Right hindlimb (tissue), 1 donor: ENCODE measurements around the gene LDAF1.
"Not testable (repeated sequence)": the region's sequence is repeated elsewhere in the genome, so short reads cannot be mapped to it uniquely, and the experiment has no call there.

Experiments used
- DNase-seq: peaks from one replicate; pipeline ENCODE4 v3.0.0-alpha.2; 2018

LDAF1 gene

GRCh38 chr16:21158208-21159110 is at the start of gene LDAF1:
Gene LDAF1, plus strand, starts transcription at chr16:21158674. Its CDS starts 2,509 bp downstream, at chr16:21161183.
- peak; percentile 87 for DNase-seq

GRCh38 chr16:21115551-21115950 is 42.9 kb upstream of the LDAF1 start:
- not testable (repeated sequence) for DNase-seq

- DNase-seq = no peak
Measured at GRCh38 chr16:21116148-21116693, 42.3 kb upstream of the LDAF1 start.

- DNase-seq = no peak
Measured at GRCh38 chr16:21117567-21117966, 40.9 kb upstream of the LDAF1 start.

GRCh38 chr16:21120976-21121520 is 37.4 kb upstream of the LDAF1 start:
- no peak for DNase-seq

GRCh38 chr16:21125191-21125590 is 33.3 kb upstream of the LDAF1 start:
- DNase-seq = no peak

GRCh38 chr16:21126518-21126917 is 32.0 kb upstream of the LDAF1 start:
- no peak for DNase-seq

GRCh38 chr16:21128991-21129390 is 29.5 kb upstream of the LDAF1 start:
- no peak for DNase-seq

GRCh38 chr16:21130811-21131210 is 27.7 kb upstream of the LDAF1 start:
- DNase-seq = no peak

GRCh38 chr16:21134053-21134452 is 24.4 kb upstream of the LDAF1 start:
- no peak for DNase-seq

- no peak for DNase-seq
Measured at GRCh38 chr16:21145738-21146137, 12.7 kb upstream of the LDAF1 start.

- no peak for DNase-seq
Measured at GRCh38 chr16:21150375-21151001, 8.0 kb upstream of the LDAF1 start, which contains the start of gene DNAH3. Gene DNAH3, minus strand, starts transcription at chr16:21150846. Its CDS starts 527 bp downstream, at chr16:21150319.

GRCh38 chr16:21152160-21153030 is 6.1 kb upstream of the LDAF1 start:
- DNase-seq = not testable (repeated sequence)

GRCh38 chr16:21153124-21153729 is 5.2 kb upstream of the LDAF1 start:
- not testable (repeated sequence) for DNase-seq

- not testable (repeated sequence) for DNase-seq
Measured at GRCh38 chr16:21156011-21156410, 2.5 kb upstream of the LDAF1 start.

GRCh38 chr16:21156767-21157467 is 1.6 kb upstream of the LDAF1 start:
- peak; percentile 65 for DNase-seq

- DNase-seq = no peak
Measured at GRCh38 chr16:21157632-21158031, 842 bp upstream of the LDAF1 start.

GRCh38 chr16:21159281-21159951 is 942 bp downstream of the LDAF1 start:
- peak; percentile 51 for DNase-seq

- DNase-seq = no peak
Measured at GRCh38 chr16:21160276-21160675, 1.8 kb downstream of the LDAF1 start.

- DNase-seq = no peak
Measured at GRCh38 chr16:21161211-21161610, 2.7 kb downstream of the LDAF1 start.
